ENCODE measurements around the gene TBC1D8. TPM values are rescaled to one million over a fixed set of nuclear protein-coding genes. Genes with fewer than 3 reads are reported as not detected.

Gene TBC1D8
- total RNA-seq, 1 experiment from 2014 or later, result 48.1 TPM

- Mint-ChIP-seq H3K27me3 (ENCODE audit: insufficient read depth, unreplicated experiment) (no peaks in the 10 kb centered on the region), H3K27ac (ENCODE audit: low read depth, unreplicated experiment) (no peak overlapping the region), H3K9me3 (ENCODE audit: unreplicated experiment) (no peaks in the 10 kb centered on the region), H3K36me3 (ENCODE audit: insufficient read depth, unreplicated experiment) (peaks cover 6% of the 10 kb centered on the region), H3K4me3 (ENCODE audit: unreplicated experiment) (no peak overlapping the region), H3K4me1 (ENCODE audit: insufficient read depth, unreplicated experiment) (no peaks in the 10 kb centered on the region)
- no TSS peak for BruUV-seq (replicated peaks)
- TF ChIP-seq CTCF (IDR thresholded peaks at IDR 0.05; ENCODE audit: unreplicated experiment), result no peak
- ChIA-PET POLR2A (no interaction called here), CTCF (interaction anchor here (0.6 to 3.0 kb wide), 4 partner anchors 55 to 370 kb away, joined by 3 to 11 read pairs (median 5); no protein-coding TSS in a partner anchor)
- intact Hi-C loops (cut with micrococcal nuclease), result no loop called here
- DNase-seq (ENCODE audit: unreplicated experiment), result no peak
Observed at GRCh38 chr2:100975521-100975785, 175.7 kb downstream of the TBC1D8 start.

GRCh38 chr2:100974712-100975520, 176.3 kb downstream of the TBC1D8 start:
- Mint-ChIP-seq H3K36me3 (ENCODE audit: insufficient read depth, unreplicated experiment) (peaks cover 6% of the 10 kb centered on the region), H3K4me1 (ENCODE audit: insufficient read depth, unreplicated experiment) (no peaks in the 10 kb centered on the region), H3K4me3 (ENCODE audit: unreplicated experiment) (no peak overlapping the region), H3K27me3 (ENCODE audit: insufficient read depth, unreplicated experiment) (no peaks in the 10 kb centered on the region), H3K9me3 (ENCODE audit: unreplicated experiment) (no peaks in the 10 kb centered on the region), H3K27ac (ENCODE audit: low read depth, unreplicated experiment) (no peak overlapping the region)
- no peak for DNase-seq (ENCODE audit: unreplicated experiment)
- CTCF ChIA-PET, result interaction anchor here (0.6 to 3.0 kb wide), 4 partner anchors 55 to 369 kb away, joined by 3 to 11 read pairs (median 5); no protein-coding TSS in a partner anchor
- intact Hi-C loops (cut with micrococcal nuclease), result no loop called here
- no peak for TF ChIP-seq CTCF (IDR thresholded peaks at IDR 0.05; ENCODE audit: unreplicated experiment)
- BruUV-seq (replicated peaks), result no TSS peak
- POLR2A ChIA-PET, result no interaction called here

- BruUV-seq (replicated peaks), result no TSS peak
- intact Hi-C loops (cut with micrococcal nuclease), result no loop called here
- no peaks in the 10 kb centered on the region for H3K4me1 Mint-ChIP-seq (ENCODE audit: insufficient read depth, unreplicated experiment)
- H3K36me3 Mint-ChIP-seq (ENCODE audit: insufficient read depth, unreplicated experiment), result peaks cover 12% of the 10 kb centered on the region
- H3K27ac Mint-ChIP-seq (ENCODE audit: low read depth, unreplicated experiment), result no peak overlapping the region
- H3K4me3 Mint-ChIP-seq (ENCODE audit: unreplicated experiment), result no peak overlapping the region
- TF ChIP-seq CTCF (IDR thresholded peaks at IDR 0.05; ENCODE audit: unreplicated experiment), result no peak
- H3K9me3 Mint-ChIP-seq (ENCODE audit: unreplicated experiment), result no peaks in the 10 kb centered on the region
- H3K27me3 Mint-ChIP-seq (ENCODE audit: insufficient read depth, unreplicated experiment), result no peaks in the 10 kb centered on the region
- no peak for DNase-seq (ENCODE audit: unreplicated experiment)
- CTCF ChIA-PET, result interaction anchor here (0.6 to 1.7 kb wide), 2 partner anchors 242 to 1217 kb away, joined by 4 to 7 read pairs; no protein-coding TSS in a partner anchor
- POLR2A ChIA-PET, result interaction anchor here (0.6 kb wide), 1 partner anchor 343 kb away, joined by 3 read pairs; no protein-coding TSS in a partner anchor
Observed at GRCh38 chr2:100972452-100972851, 178.7 kb downstream of the TBC1D8 start.

GRCh38 chr2:100971221-100971620, 180.0 kb downstream of the TBC1D8 start:
- Mint-ChIP-seq H3K27ac (ENCODE audit: low read depth, unreplicated experiment) (no peak overlapping the region), H3K27me3 (ENCODE audit: insufficient read depth, unreplicated experiment) (no peaks in the 10 kb centered on the region), H3K4me1 (ENCODE audit: insufficient read depth, unreplicated experiment) (no peaks in the 10 kb centered on the region), H3K4me3 (ENCODE audit: unreplicated experiment) (no peak overlapping the region), H3K36me3 (ENCODE audit: insufficient read depth, unreplicated experiment) (peaks cover 14% of the 10 kb centered on the region), H3K9me3 (ENCODE audit: unreplicated experiment) (no peaks in the 10 kb centered on the region)
- TF ChIP-seq CTCF (IDR thresholded peaks at IDR 0.05; ENCODE audit: unreplicated experiment), result no peak
- ChIA-PET POLR2A (no interaction called here), CTCF (interaction anchor here (1.7 kb wide), 1 partner anchor 240 kb away, joined by 7 read pairs; no protein-coding TSS in a partner anchor)
- DNase-seq (ENCODE audit: unreplicated experiment), result no peak
- no TSS peak for BruUV-seq (replicated peaks)
- intact Hi-C loops (cut with micrococcal nuclease), result no loop called here
